ENCODE data around the gene TRIM44. TPM values are rescaled to one million over a fixed set of nuclear protein-coding genes. Genes with fewer than 3 reads are reported as not detected.
A peak's percentile ranks its signal among the peaks of the same experiment; 100 is the strongest.

TRIM44 gene
- total RNA-seq, 1 experiment from 2014 or later: 33.4 TPM

DNA sequence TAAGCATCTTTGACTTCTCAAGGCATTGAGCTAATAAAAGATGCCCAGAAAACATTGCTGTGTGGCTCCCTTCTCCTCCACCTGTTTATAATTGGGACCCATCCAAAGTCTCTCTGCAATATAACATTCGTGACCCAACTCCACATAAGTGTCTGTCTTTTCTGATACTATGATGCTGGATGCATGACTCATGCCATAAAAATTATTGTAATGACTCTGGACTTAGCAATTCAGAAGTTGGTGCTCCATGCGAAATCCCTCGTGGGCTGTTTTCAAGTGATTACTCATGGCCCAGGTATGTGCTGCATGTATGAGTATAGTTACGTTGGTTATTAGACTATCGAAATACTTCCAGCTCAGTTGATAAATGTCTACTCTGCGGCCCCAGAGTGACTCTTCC is 32.7 kb upstream of the TRIM44 start:
- Histone ChIP-seq H3K4me3 (replicated peaks in 1 of 2; ENCODE audit: low read depth in 1 of 2, low read length in 2 of 2) (peak overlapping the region in 1 of 2 experiments; percentile 8; a peak in 2 of 4 replicates), H4K20me1 (ENCODE audit: insufficient read depth) (no peaks in the 10 kb centered on the region), H3K4me2 (ENCODE audit: low read length) (peak overlapping the region; percentile 59), H3K9me2 (ENCODE audit: insufficient read depth) (no peaks in the 10 kb centered on the region), H2AFZ (ENCODE audit: low read depth, low read length, poor library complexity, severe bottlenecking) (peak overlapping the region; percentile 83), H3K36me3 (ENCODE audit: control insufficient read depth in 1 of 2, insufficient read depth in 2 of 2, low read length in 2 of 2) (no peaks in the 10 kb centered on the region), H3K9me3 (ENCODE audit: control insufficient read depth in 1 of 2, insufficient read depth in 1 of 2, low read depth in 1 of 2, low read length in 2 of 2) (no peaks in the 10 kb centered on the region), H3K4me1 (ENCODE audit: control insufficient read depth in 1 of 2, insufficient read depth in 2 of 2, low read length in 2 of 2) (peaks cover 13 to 26% of the 10 kb centered on the region in 2 experiments), H3K27ac (ENCODE audit: low read depth, low read length) (no peak overlapping the region), H3K9ac (ENCODE audit: low read length) (0 out of 2 replicates have a peak overlapping the region, but pooled peaks have one; percentile 3), H3K27me3 (ENCODE audit: insufficient read depth, low read length) (no peaks in the 10 kb centered on the region), H3K79me2 (ENCODE audit: insufficient read depth, low read length) (no peaks in the 10 kb centered on the region)
- BruUV-seq (replicated peaks): no TSS peak
- TF ChIP-seq CBX3 (IDR thresholded peaks at IDR 0.05; ENCODE audit: low read depth) (peak; percentile 42), ZFX (IDR thresholded peaks at IDR 0.05) (no peak), SP1 (IDR thresholded peaks at IDR 0.05; ENCODE audit: low read depth) (peak; percentile 57), JUND (IDR thresholded peaks at IDR 0.05) (peak; percentile 92), POLR2A (IDR thresholded peaks at IDR 0.05; ENCODE audit: borderline replicate concordance, extremely low read depth, insufficient read depth, insufficient read length) (no peak), CEBPB (IDR thresholded peaks at IDR 0.05; ENCODE audit: low read depth) (peak; percentile 63; the same call in 1 of the 2 replicates), SRF (IDR thresholded peaks at IDR 0.05; ENCODE audit: low read depth) (peak; percentile 42; the same call in 1 of the 2 replicates), SIN3A (IDR thresholded peaks at IDR 0.05; ENCODE audit: low read depth) (peak; percentile 33; the same call in 1 of the 2 replicates), ELF1 (IDR thresholded peaks at IDR 0.05; ENCODE audit: borderline replicate concordance, low read depth) (no peak), RAD21 (IDR thresholded peaks at IDR 0.05; ENCODE audit: low read depth) (no peak; the same call in 1 of the 2 replicates), POLR2AphosphoS5 (IDR thresholded peaks at IDR 0.05; ENCODE audit: low read depth, low read length) (0 out of 2 replicates have a peak, but pooled peaks have one; percentile 25), YY1 (IDR thresholded peaks at IDR 0.05; ENCODE audit: extremely low read depth, insufficient replicate concordance, low read depth, low read length) (no peak), FOSL1 (IDR thresholded peaks at IDR 0.05; ENCODE audit: low read depth) (peak; percentile 94), EZH2phosphoT487 (IDR thresholded peaks at IDR 0.05; ENCODE audit: borderline replicate concordance) (no peak), EGR1 (IDR thresholded peaks at IDR 0.05; ENCODE audit: low read depth) (no peak; the same call in 1 of the 2 replicates), ATF3 (IDR thresholded peaks at IDR 0.05) (peak; percentile 40)
- TF ChIP-seq, protein P1, sequence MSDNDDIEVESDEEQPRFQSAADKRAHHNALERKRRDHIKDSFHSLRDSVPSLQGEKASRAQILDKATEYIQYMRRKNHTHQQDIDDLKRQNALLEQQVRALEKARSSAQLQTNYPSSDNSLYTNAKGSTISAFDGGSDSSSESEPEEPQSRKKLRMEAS (IDR thresholded peaks at IDR 0.05): peak; percentile 49
- ChIA-PET RAD21 (ENCODE audit: low non-redundant PET in 1 of 2, low total read pairs in 2 of 2, uncharacterized antibody in 2 of 2, unreplicated experiment in 2 of 2) (no interaction called here), POLR2A (no interaction called here), CTCF (no interaction called here)
- DNase-seq (ENCODE audit: low read depth, low spot score) (peak; percentile 86), ATAC-seq (peak; percentile 91)
- intact Hi-C loops (cut with micrococcal nuclease): no loop called here

Measured in HCT116 (cell line).